ENCODE data around the gene FAM43B.

DNA sequence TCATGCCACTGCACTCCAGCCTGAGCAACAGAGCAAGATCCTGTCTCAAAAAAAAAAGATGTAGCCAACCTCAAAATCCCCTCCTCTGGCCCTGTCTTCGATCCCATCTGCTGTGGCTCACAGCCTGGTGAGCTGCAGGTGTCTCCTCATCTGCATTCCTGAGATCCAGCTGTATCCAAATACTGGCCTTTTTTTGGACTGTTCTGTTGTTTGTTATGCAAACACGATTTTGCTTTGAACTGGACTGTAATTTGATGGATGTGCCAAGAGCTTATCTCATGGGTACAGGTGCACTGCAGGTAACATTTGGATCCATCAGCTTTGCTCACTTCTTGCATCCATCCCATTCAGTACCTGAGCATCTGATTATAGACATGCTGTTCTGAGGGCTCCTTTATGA lies 14.1 kb upstream of the FAM43B start:
- no peak for TF ChIP-seq GATA3 (IDR thresholded peaks at IDR 0.05; ENCODE audit: low read depth, low read length)
- no peak for TF ChIP-seq GATA2 (IDR thresholded peaks at IDR 0.05; ENCODE audit: low read depth, low read length)
